ENCODE measurements around the gene ELMO1.

Gene ELMO1

DNA sequence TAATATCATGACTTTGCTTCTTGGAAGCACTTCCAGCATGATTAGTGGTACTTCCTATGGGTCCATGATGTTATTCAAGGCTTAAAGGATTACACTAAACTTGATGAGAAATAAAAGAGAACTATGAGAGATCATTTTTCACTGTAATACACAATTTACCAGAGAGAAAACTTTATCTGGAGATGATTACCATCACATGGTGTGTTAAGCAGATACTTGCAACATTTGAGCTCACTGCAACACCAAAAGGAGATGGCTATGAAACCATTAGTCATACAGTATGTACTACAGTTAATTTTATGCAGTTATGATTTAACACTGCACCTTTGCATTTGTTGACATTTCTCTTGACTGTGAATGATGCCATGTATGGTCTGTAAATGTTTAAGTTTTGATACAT is 413.0 kb downstream of the ELMO1 start:
- no peak for DNase-seq (ENCODE audit: low read depth in 1 of 2, low spot score in 1 of 2)

DNA sequence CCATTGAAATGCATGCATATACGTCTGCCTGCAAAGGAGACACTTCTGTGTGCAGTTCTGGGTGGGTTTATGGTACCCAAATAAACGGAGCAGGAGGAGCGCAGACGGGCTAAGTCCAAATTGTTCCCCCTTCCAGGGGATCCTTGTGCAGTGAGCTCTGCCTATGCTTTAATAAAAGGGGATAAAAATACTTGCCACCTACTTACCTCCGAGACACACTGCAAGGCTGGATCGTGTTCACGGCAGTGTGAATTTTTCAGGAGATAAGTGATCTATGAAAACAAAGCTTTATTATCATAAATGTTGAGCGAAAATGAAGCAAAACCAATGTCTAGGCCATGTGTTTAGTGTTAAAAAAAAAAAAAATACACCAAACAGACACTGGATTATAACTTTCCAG is 415.5 kb downstream of the ELMO1 start:
- no peak for DNase-seq (ENCODE audit: low read depth in 1 of 2, low spot score in 1 of 2)

DNA sequence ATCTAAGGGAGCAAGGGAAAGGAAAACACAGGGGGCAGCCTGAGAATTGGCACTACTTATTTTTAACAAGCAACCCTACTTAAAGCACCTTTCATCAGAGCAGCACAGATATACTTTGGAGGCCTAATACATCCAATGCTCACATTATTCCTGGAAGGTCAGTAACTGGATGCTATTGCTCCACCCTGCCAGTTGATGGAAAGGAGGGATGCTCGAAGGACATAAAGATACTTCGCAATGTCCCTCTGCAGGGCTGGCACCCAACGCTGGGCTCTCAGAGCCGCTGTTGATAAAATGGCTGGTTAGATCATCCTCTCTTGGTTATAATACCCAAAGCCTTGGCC is 416.4 kb downstream of the ELMO1 start:
- no peak for DNase-seq (ENCODE audit: low read depth in 1 of 2, low spot score in 1 of 2)

- no peak for DNase-seq (ENCODE audit: low read depth in 1 of 2, low spot score in 1 of 2)
Measured at GRCh38 chr7:37031571-37032257, 416.9 kb downstream of the ELMO1 start.

DNA sequence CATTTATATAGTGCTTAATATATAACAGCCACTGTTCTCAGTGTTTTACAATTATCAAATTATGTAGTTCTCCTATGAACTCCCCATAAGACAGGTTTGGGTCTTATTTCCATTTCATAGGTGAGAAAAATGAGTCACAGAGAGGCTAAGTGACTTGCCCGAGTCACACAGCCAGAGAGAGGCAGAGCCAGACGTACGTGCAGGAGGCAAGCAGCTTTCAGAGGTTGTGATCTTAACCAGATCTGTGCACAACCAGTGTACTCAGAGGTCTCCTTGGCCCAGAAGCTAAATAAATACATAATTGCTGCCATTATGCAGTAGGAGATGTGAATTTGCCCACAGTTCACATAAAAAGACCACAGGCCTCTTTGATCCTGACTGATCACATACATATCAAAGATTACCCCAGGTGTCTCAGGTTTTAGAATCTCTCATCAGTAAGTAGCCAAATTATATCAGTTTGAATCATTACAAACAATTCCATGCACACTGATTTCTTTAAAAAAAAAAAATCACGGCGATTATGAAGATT is 419.7 kb downstream of the ELMO1 start:
- no peak for DNase-seq (ENCODE audit: low read depth in 1 of 2, low spot score in 1 of 2)

DNA sequence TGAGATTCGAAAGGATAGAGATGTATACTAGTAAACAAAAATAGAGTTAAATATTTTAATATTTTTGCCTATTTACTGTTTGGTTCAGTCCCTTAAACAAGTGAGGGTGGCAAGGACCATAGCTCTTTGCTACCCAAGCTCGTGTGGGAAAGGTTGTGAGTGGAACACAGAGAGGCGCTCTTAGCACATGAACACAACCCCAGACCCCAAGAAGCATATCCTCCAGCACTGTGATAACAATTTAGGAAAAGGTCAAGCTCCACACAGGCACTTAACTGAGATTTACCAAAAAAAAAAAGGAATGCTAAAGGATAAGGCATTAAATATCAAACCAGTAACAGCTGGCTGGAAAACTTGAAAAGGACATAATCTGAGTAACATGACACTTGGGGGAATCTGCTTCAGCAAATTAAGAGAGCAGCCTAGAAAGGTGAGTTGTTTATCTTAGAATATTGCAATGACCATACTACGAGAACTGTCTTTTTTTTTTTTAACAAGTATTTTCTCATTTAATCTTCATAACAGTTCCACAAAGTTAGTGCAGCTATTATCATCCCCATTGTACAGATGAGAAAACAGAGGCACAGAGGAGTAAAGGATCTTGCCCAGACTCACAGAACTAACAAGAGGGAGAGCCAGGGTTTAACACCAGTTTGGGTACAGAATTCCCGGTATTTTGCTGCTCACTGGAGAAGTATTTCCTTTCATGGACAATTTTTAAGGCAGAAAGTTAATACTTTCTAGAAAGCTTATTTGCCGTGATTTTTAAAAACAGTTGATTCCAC is 420.9 kb downstream of the ELMO1 start:
- DNase-seq (ENCODE audit: low read depth in 1 of 2, low spot score in 1 of 2) = no peak

GRCh38 chr7:37027104-37027503 is 421.6 kb downstream of the ELMO1 start:
- no peak for DNase-seq (ENCODE audit: low read depth in 1 of 2, low spot score in 1 of 2)

- no peak for DNase-seq (ENCODE audit: low read depth in 1 of 2, low spot score in 1 of 2)
Measured at GRCh38 chr7:37018954-37019353, 429.7 kb downstream of the ELMO1 start.

GRCh38 chr7:37016064-37016878 is 432.4 kb downstream of the ELMO1 start:
- DNase-seq (ENCODE audit: low read depth in 1 of 2, low spot score in 1 of 2) = no peak

- DNase-seq (ENCODE audit: low read depth in 1 of 2, low spot score in 1 of 2) = no peak
Measured at GRCh38 chr7:37015353-37016034, 433.2 kb downstream of the ELMO1 start.

DNA sequence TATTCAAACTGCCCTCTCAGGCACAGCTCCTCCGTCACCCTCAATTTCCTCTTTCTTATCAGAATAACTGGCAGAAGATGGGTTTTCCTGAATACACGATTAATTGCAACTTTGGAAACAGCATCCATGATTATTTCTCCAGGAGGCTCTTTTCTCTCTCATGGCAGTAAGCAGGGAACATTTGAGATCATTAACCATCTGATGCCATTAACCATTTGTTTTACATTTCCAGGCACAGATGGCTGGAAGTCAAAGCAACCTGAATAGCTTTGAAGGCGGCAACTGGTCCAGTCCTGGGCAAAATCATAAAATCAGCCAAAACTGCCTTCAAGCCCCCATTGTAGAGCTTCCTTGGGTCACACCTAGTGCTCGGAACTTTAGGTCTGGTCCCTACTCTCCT is 434.9 kb downstream of the ELMO1 start:
- DNase-seq (ENCODE audit: low read depth in 1 of 2, low spot score in 1 of 2) = no peak

GRCh38 chr7:37011151-37011890 is 437.3 kb downstream of the ELMO1 start:
- no peak for DNase-seq (ENCODE audit: low read depth in 1 of 2, low spot score in 1 of 2)

- no peak for DNase-seq (ENCODE audit: low read depth in 1 of 2, low spot score in 1 of 2)
Measured at GRCh38 chr7:37009125-37009675, 439.5 kb downstream of the ELMO1 start.

DNA sequence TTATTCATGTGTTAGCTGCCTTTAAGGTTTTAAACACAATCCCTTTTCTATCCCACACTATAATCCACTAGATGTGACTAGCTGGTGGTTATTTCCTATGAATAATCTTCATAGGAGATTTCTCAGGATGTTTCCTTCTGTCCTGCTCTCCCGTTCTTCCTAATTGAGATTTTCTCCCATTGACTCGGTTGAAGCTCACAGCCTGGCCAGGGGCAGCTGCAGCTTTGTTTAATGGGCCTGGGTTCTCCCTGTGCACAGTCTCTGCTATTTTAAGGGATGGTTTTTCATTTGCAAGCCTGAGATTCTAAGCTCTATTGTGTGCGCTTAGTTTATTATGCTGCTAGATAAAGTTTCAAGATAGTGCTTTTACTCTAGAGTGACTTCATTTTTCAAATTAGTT is 441.0 kb downstream of the ELMO1 start:
- no peak for DNase-seq (ENCODE audit: low read depth in 1 of 2, low spot score in 1 of 2)

DNA sequence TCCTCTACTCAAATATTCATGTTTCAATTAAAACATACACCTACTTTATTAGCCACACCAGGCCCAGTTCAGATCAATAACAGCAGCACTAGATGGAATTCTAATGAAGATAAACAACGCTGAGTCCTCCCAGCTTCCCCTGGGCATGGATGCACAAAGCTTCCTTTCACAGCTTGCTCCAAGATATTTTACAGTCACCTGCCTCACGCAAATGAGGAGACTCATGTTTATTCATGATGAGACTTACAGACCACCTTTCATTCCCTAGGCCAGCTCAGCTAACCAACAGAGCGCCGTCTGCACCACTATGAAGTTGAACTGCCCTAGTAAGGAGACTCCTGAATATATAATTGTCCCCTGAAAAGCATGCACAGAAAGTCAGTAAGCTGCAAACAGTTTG is 441.4 kb downstream of the ELMO1 start:
- no peak for DNase-seq (ENCODE audit: low read depth in 1 of 2, low spot score in 1 of 2)

DNA sequence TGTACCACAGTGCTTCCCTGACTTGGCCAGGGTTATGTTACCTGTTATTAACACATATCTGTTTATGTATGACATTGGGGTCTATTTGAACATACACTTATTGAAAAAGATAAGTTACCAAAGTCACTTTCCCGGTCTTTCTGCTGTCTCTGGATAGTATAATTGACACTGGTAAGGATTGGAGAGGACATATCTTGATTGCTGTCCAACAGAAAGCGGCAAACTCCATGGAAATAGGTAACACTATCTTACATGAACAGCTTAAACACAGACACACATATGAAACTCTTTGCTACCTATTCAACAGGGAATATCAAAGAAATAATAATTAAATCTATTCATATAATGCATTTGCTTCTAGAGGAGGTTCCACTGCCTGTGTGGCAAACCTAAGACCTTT is 441.9 kb downstream of the ELMO1 start:
- no peak for DNase-seq (ENCODE audit: low read depth in 1 of 2, low spot score in 1 of 2)

GRCh38 chr7:37000511-37000910 is 448.2 kb downstream of the ELMO1 start:
- no peak for DNase-seq (ENCODE audit: low read depth in 1 of 2, low spot score in 1 of 2)

DNA sequence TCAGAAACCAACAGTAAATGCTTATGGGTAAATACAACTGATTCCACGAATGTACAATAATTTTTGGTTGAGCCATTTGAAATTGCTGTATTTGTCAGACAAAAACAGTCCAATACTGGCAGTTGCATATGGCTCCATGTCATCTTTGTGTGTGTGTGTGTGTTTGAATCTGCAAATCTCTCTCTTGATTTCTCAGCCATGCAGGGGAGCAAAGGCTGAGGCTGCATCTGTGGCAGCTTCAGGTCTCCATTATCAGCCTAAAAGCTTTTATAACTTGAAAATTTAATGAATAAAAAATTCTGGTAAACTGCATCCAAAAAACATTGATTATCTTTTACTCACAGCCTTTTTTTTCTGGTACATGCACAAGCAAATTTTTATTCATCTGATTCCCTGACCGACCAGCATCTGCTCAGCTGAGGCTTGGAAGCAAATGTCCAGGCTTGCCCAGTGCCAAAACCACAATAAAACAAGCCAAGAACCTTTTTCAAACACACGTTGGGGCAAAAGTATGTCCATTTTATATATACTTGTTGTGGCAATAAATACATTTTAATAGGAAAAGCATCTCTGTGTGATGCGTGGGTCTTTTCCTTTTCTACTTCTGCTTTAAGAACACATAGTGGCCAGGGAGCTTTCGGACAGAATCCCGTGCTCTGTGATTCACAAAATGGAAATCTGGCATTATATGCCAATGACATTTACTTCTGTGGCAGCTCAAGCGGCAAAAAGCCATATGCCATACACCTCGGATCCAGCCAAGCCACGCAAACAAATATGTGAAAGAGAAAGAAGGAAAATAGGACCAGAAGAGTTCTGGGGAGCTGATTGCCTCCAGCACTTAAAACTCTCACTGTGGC is 448.8 kb downstream of the ELMO1 start:
- DNase-seq (ENCODE audit: low read depth in 1 of 2, low spot score in 1 of 2) = no peak

DNA sequence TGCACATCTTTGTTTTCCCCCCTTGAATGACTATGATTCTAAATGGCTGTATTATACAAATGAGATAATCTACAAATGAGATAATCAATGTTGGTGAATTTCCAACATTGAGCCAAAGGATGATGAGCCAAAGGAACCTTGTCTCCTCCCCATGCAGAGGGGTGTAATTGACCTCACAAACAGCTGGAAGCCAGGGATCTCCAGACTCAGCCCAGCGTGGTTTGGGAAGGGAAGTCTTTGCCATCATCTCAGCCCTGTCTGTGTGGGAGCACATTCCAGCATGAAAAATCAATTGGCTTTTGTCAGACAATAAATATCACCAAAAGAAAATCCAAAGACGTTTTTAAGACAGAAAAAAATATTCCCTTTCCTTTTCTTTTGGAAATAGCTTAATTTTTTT is 452.9 kb downstream of the ELMO1 start:
- DNase-seq (ENCODE audit: low read depth in 1 of 2, low spot score in 1 of 2) = no peak

Data from stimulated activated CD4-positive, alpha-beta T cell treated with anti-CD3 and anti-CD28 coated beads, Interleukin-15, amount 100 ng/mL, for 1 hour (primary cell).